ENCODE results near the gene PDCD4.

DNA sequence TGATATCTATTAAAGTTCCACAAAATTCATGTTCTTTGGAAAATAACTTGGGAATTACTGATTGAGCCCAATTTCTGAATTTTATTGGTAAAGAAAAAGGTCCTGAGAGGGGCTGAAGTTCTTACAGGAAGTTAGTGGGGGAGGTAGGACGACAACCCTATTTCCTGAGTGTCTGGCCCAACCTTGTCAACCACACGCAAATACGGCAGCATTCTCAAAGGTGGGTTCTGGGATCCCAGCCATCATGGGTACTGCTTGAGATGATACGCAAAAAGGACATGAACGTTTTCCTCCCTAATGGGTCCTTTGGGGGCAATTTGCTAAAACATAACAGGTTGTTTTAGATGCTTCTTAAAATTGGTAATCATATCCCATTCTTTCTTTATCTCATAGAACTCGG is 2.7 kb upstream of the PDCD4 start:
- TF ChIP-seq GATA2 (IDR thresholded peaks at IDR 0.05; ENCODE audit: low read depth, low read length): no peak
- TF ChIP-seq GATA3 (IDR thresholded peaks at IDR 0.05; ENCODE audit: low read depth, low read length): no peak
